NCI-H2227 (cell line): Measurements from ENCODE around the gene EP400.

Experiments
- DNase-seq: peaks from one replicate; lab custom pipeline; 2025; ENCODE audit not compliant: unreplicated experiment; lab: John Stamatoyannopoulos, UW

The EP400 gene

DNA sequence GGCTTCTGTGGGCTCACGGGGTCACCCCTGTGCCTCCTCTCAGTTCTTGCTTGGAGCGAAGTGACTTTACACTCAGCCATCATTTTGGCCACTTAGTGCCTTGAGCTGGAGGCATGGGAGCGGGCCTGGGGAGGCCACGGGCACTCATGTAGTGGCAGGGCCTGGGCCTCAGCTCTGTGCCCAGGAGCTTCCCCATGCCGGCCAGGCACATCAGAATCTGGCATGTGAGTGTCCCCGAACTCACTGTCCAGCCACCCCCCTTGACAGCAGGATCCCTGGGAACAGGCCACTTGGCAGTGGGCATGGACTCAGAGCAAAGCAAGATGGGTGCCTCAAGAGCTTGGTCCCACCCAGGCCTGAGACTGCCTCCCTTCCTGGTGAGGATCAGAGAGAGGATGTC, 164.9 kb downstream of the EP400 start:
- DNase-seq = no peak

DNA sequence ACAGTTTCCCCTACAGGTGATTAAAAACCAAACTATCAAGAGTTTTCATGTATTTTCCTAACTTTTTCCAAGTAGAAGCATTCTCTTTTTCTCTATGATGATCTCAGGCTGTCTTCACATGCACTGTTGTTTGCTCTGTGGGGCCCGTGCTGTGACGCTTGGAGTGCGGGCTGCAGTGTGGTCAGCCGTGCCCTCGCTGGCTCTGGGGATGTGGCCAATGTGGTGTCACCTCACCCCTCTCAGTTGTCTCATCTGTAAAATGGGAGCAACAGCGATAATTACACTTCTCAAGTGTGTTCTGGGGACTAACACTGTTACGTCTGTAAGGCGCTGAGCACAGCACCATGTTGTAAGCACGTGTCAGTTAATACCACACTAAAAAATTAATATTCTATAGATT, 165.8 kb downstream of the EP400 start:
- DNase-seq = no peak

DNA sequence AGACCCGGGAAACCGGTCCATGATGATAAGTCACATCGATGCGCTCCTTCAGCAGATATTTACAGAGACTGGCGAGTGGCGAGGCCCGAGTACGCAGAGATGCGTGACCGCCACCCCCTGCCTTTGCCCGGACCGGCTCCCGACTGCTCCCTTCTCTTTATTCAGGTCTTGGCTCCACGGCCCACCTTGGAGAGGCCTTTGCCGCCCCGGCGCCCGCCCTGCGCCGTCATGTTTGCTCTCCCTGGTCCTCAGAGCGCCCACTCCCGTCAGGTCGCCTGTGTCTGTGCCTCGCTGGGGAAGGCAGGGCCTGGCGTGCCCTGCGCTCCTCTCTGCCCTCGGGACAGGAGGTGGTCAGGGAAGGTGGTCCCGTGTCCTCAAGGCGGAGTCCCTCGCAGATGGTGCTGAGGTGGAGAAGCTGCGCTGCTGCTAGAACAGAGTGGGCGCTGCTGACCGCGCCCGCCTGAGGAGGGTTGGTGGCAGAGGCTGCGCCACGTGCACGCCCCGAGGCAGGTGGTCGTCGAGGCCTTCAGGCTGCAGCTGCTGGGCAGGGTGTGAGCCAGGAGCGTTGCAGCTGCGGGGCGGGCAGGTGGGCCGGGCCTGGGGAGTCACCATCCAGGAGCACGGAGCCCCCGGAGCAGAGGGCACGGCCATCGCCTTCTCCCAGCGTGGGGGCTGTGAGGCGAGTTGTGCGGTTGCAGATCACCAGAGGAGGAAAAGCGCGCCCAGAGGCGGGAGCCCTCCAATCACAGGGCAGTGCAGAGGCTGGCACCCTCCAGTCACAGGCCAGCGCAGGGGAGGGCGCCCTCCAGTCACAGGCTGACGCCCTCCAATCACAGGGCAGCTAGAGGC, 167.2 kb downstream of the EP400 start:
- DNase-seq = no peak

DNA sequence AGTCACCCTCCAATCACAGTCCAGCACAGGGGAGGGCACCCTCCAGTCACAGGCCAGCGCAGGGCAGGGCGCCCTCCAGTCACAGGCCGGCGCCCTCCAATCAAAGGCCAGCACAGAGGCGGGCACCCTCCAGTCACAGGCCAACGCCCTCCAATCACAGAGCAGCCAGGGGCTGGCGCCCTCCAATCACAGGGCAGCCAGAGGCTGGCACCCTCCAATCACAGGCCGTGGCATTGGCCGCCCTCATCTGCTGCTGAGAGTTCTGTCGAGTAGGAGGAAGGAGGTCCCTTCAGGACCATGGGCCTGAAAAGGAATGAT, 167.8 kb downstream of the EP400 start:
- DNase-seq = no peak

DNA sequence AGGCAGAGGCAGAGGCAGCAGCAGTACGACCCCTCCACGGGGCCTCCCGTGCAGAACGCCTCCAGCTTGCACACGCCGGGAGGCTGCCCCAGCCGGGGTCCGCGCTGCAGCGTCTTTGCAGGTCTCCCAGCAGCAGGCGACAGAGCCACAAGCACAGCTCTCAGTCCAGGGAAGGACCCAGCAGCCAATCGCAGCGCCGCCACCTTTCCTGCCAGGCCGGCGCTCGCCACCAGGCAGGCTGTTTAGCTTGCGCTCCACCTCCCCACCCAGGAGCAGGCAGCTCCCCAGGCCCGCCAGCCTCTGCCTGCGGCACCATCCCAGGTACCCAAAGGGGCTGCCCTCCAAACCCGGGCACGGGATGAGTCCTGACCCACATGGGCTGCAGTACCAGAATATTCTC, 169.1 kb downstream of the EP400 start:
- DNase-seq = no peak

DNA sequence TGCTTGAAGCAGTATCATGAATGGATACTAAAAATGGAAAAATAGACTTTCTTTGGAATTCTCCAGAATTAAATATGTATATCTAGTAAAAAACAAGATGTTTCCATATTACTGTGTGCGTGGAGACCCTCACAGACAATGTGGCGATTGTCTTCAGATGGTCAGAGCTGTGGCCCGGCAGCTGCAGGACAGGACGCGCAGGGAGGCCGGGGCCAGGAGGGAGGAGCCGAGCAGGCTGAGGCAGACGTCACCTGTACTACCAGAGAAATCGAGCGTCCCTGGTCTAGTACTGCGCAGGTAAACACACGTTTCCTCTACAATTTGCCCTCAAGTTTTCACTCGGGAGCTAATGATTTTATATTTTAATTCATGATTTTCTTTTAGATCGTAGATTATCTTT, 171.5 kb downstream of the EP400 start:
- no peak for DNase-seq

DNA sequence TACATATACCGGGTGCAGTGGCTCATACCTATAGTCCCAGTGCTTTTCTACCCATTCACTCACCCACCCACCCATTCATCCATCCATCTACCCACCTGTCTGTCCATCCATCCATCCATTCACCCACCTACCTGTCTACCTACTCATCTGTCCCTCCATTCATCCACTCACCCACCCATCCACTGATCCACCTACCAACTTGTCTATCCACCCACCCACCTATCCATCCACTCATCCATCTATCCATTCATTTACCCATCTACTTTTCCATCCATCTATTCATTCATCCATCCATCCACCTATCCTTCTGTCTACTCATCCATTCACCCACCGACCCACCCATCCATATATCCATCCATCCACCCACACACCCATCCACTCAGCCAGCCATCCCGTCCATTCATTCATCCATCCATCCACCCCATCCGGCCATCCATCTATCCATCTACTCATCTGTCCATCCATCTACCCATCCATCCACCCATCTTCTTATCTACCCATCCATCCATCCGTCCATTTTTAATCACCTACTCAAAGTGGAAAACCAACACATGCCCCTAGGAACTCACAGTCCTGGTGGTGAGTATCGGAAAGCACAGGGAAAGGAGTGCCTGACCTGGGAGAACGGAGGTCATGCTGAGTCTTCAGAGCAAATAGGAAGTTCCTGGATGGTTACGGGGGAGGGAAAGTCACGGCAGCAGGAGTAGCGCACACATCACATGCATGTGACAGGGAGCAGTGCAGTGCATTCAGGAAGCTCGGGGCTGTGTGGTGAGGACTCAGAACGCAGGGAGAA, 174.4 kb downstream of the EP400 start:
- no peak for DNase-seq

DNA sequence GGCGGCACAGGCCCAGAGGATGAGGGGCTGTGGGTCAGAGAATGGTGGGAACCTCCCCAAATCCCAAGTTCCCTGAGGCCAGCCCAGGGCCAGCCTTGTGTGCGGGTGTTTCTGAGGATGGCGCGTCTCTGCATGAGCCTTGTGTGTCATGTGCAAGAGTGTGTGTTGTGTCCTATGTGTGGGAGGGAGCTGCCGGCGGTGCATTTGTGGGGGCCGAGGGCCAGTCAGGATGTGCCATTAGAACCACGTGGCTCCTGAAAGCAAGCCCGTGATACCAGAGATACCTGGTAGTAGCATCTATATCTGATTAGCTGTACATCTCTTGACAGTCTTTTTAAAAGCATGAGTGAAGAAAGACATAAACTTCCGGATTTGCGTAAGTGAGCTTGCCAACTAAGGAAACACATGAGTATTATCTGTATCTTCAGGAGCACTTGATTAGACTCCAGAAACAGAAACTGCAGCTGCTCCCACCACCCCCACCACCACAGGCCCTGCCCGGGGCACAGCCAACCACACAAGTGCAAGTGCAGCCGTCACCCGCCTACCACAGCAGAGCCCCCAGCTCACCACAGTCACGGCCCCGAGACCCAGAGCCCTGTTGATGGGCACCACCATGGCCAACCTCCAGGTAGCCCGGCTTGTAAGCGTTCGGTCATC, 175.2 kb downstream of the EP400 start:
- DNase-seq = no peak

DNA sequence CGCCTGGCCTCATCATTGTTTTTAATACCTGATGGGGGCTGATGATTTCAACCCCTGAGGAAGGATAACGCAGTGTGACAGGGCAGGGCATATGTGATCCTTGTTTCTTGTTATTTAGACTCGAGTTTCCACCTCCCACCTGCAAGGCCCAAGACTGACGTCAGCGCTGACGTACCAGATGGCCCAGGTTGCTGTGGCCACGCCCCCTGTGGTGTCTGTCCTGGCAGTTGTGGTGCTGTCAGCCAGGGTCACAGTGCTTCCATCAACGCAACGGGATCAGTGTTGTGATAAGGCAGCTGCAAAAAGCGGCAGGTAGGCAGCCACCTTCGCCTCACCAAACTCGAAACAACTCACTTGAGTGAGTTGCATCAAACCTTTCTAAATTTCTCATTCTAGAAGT, 176.0 kb downstream of the EP400 start:
- no peak for DNase-seq

DNA sequence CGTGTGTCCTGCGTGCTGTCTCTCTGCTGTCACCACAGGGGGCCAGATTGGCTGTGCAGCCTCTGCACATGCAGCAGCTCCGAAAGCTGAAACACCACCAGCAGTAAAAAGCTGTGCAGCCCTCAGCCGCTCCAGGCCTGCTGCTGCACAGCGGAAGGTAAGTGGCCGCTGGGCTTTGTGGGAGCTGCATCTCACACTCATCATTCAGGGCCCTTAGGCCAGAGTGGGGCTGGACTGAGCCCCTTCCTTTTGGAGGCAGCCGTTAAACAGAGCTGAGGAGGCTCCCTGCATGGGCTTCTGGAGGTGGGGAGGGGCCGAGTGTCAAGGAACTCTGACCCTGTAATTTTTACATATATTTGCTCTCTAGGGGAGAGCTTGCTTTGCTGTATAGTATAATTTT, 177.3 kb downstream of the EP400 start:
- no peak for DNase-seq

DNA sequence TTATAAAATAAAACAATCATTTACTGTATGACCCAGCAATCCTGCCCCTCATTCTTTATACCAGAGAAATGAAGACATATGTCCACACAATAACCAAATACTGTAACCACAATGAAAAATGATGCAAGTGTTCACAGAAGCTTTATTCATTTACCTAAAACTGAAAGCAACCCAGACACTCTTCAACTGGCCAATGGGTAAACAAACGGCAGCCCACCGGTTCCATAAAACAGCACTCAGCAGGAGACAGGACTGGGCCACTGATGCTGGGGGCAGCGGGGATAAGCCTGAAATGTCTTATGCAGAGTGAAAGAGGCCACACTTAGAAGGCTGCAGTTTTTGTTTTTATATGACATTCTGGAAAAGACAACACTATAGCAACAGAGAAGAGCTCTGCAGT, 179.3 kb downstream of the EP400 start:
- no peak for DNase-seq

DNA sequence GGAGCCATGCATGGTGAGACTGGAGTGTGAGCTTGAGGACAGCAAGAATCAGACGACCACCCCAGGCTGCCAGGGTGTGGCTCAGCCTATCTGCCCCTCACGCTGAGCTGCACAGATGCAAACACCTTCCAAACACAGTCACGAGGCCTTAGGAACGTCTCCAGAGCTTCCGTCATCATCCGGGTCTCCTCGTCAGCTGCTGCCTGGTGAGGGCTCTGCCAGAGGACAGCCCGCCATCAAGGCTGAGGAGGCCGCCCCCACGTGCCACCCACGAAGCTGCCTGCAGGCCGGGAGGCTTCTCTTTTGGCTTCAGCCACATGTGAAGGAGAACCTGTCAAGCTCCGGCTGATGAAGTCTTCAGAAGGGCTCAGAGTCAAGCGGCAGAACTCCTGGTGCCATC, 180.9 kb downstream of the EP400 start:
- DNase-seq = no peak
